Gastroesophageal sphincter (tissue), 4 donors: ENCODE results near the gene MLNR. TPM values are rescaled to one million over a fixed set of nuclear protein-coding genes. Genes with fewer than 3 reads are reported as not detected.

Experiments
- ATAC-seq: fragments of 150-250 bp; one replicate; pipeline ENCODE4 v1.9.1; 2016; ENCODE audit warnings: mild to moderate bottlenecking, moderate library complexity
- H3K27ac ChIP-seq, 4 donors: fragments of 200-600 bp; sonication (generic) in 3 of 4; 1 replicate in 3 of 4; 2 replicates in 1 of 4; pipeline ENCODE4 v1.5.1; 2016 to 2019
- H3K27me3 ChIP-seq: fragments of 200-600 bp; sonication (generic); one replicate; pipeline ENCODE4 v1.5.1; 2019
- H3K36me3 ChIP-seq, 2 donors: fragments of 200-600 bp; sonication (generic); one replicate each; pipeline ENCODE4 v1.5.1; 2019; ENCODE audit warnings: control low read depth in 1 of 2
- H3K4me1 ChIP-seq, 3 donors: fragments of 200-600 bp; sonication (generic); 1 replicate in 2 of 3; 2 replicates in 1 of 3; pipeline ENCODE4 v1.5.1; 2016 to 2019; ENCODE audit warnings: control low read depth in 2 of 3
- H3K4me3 ChIP-seq, 2 donors: fragments of 200-600 bp; sonication (generic); one replicate each; pipeline ENCODE4 v1.5.1; 2019; ENCODE audit warnings: mild to moderate bottlenecking in 1 of 2, moderate library complexity in 1 of 2
- H3K9me3 ChIP-seq, 3 donors: fragments of 200-600 bp; sonication (generic); one replicate each; pipeline ENCODE4 v1.5.1; 2017 to 2019; ENCODE audit warnings: control low read depth in 2 of 3
- EP300 ChIP-seq: sonication (generic); formaldehyde crosslinking; IDR thresholded peaks from one replicate; pipeline ENCODE4 v1.6.1; 2017; ENCODE audit warnings: antibody characterized with exemption, mild to moderate bottlenecking
- POLR2A ChIP-seq, 2 donors: fragments of 450-650 bp; IDR thresholded peaks; one replicate each; pipeline ENCODE4 v1.6.1; 2017; ENCODE audit warnings: antibody characterized with exemption in 2 of 2, mild to moderate bottlenecking in 2 of 2, moderate library complexity in 1 of 2
- POLR2AphosphoS5 ChIP-seq: sonication (generic); formaldehyde crosslinking; IDR thresholded peaks from one replicate; pipeline ENCODE4 v1.6.1; 2017; ENCODE audit warnings: antibody characterized with exemption
- WGBS, 2 donors: methylation state at CpG; one replicate each; pipeline ENCODE4 v1.1.5; 2018; ENCODE audit warnings: low coverage in 1 of 2; 5-methylcytosine and 5-hydroxymethylcytosine counted together
- total RNA-seq, 4 donors: library from RNA; depleted of rRNA; stranded (reverse); fragments of >200 nt; gene quantifications; one replicate each; pipeline ENCODE4 v1.1.0, GENCODE V29; 2016
- TF ChIP-seq, protein P1 (sequence below), 4 experiments: fragments of 200-600 bp in 2 of 4; fragments of 450-650 bp in 2 of 4; sonication (generic) in 1 of 4; IDR thresholded peaks; one replicate each; pipeline ENCODE4 v1.5.1; 2017 to 2019; ENCODE audit warnings: antibody characterized with exemption in 4 of 4, mild to moderate bottlenecking in 2 of 4, moderate library complexity in 2 of 4

MLNR gene
- total RNA-seq, 4 donors from 2014 or later = 0.35 TPM; not detected in 3

DNA sequence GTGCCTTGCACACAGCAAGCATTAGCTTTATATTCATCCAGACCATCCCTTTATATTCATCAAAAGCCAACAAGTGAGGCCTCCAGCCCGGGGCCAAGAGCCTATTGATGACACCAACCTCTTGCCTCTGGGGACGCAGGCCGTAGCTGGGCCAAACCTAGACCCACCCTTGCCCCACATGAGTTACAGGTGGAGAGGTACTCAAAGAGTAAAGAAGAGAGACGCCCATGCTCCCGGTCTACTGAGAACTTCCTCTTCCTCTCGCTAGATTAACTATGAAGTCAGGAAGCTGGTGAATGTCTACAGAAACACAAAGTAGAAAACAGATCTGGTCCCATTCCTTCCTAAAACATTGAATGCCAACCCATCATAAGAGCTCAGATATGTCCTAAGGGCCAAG lies 3.8 kb upstream of the MLNR start:
- Histone ChIP-seq H3K9me3 (no peaks in the 10 kb centered on the region), H3K36me3 (no peaks in the 10 kb centered on the region), H3K27me3 (peaks cover 38% of the 10 kb centered on the region), H3K4me1 (peaks cover 0 to 27% (median 7%) of the 10 kb centered on the region in 3 donors), H3K4me3 (no peak overlapping the region), H3K27ac (no peak overlapping the region)
- 88 to 92% methylated on average over 2 to 5 of the region's 6 CpGs for WGBS, 2 donors
- no peak for ATAC-seq
- TF ChIP-seq POLR2A (IDR thresholded peaks at IDR 0.05) = no peak
- TF ChIP-seq, protein P1, sequence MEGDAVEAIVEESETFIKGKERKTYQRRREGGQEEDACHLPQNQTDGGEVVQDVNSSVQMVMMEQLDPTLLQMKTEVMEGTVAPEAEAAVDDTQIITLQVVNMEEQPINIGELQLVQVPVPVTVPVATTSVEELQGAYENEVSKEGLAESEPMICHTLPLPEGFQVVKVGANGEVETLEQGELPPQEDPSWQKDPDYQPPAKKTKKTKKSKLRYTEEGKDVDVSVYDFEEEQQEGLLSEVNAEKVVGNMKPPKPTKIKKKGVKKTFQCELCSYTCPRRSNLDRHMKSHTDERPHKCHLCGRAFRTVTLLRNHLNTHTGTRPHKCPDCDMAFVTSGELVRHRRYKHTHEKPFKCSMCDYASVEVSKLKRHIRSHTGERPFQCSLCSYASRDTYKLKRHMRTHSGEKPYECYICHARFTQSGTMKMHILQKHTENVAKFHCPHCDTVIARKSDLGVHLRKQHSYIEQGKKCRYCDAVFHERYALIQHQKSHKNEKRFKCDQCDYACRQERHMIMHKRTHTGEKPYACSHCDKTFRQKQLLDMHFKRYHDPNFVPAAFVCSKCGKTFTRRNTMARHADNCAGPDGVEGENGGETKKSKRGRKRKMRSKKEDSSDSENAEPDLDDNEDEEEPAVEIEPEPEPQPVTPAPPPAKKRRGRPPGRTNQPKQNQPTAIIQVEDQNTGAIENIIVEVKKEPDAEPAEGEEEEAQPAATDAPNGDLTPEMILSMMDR (IDR thresholded peaks at IDR 0.05) = no peak
- no peak for TF ChIP-seq EP300
- no peak for TF ChIP-seq POLR2AphosphoS5

DNA sequence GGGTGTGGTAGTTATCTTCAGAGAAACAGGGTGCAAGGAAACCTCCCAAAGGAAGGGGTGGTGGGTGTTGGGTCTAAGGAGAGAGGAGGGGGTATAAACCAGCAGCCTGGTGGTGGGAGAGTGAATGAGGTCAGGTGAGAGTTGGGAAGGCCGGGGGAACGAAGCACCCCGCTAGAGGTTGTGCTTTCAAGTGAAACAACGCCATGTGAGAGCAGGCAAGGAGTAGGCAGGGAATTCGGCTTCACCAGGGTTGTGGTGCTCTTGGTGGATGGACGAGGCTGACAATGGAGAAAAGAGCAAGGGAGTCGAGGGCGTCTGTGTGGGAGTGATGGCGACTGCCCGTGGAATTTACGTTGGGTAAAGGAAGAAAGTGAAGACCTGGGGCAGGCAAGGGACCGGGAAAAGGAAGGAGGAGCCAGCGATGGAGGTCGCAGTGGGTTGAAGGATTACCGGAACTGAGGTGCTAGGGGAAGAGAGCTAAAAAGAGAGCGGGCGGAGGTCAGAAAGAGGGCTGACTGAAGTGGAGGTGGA lies 2.1 kb upstream of the MLNR start:
- Histone ChIP-seq H3K4me3 (no peak overlapping the region), H3K4me1 (peaks cover 0 to 29% (median 7%) of the 10 kb centered on the region in 3 donors), H3K27ac (no peak overlapping the region), H3K36me3 (no peaks in the 10 kb centered on the region), H3K9me3 (no peaks in the 10 kb centered on the region), H3K27me3 (peaks cover 50% of the 10 kb centered on the region)
- ATAC-seq = no peak
- TF ChIP-seq POLR2A (IDR thresholded peaks at IDR 0.05) = no peak
- TF ChIP-seq, protein P1 (IDR thresholded peaks at IDR 0.05) = no peak
- no peak for TF ChIP-seq EP300
- TF ChIP-seq POLR2AphosphoS5 = no peak
- 39 to 50% methylated on average over 11 to 17 of the region's 17 CpGs for WGBS, 2 donors

DNA sequence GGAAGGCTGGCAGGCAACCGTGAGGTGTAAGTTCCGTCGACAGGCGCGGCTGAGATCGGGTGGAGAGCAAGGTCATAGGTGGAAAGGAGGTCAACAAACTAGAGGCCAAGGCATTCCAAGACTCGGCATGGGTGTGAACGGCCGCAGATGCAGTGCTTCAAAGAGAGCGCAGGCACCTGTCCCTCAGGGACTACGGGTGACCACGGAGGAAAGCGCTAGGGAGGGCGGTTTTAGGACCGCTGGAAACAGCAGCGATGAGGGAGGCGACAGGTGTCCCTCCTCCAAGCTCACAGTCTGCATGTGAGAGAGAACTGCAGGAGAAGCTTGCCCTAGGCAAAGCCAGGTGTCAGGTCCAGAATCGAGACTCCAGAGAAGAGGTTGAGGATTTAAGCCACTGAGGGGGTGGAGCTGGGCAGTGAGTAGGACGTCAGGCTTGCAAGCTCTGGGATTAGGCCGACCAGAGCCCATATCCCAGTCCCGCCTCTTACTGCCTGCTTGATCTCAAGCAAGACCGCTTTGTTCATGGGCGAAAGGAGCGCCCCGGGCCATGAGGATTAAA lies 1.6 kb upstream of the MLNR start:
- no peak for ATAC-seq
- TF ChIP-seq POLR2A (IDR thresholded peaks at IDR 0.05) (no peak), EP300 (no peak), POLR2AphosphoS5 (no peak)
- TF ChIP-seq, protein P1 (IDR thresholded peaks at IDR 0.05) = no peak
- no peaks in the 10 kb centered on the region for H3K9me3 ChIP-seq
- H3K4me1 ChIP-seq = peaks cover 0 to 29% (median 7%) of the 10 kb centered on the region in 3 donors
- H3K27me3 ChIP-seq = peaks cover 50% of the 10 kb centered on the region
- WGBS, 2 donors = 21 to 38% methylated on average over 12 to 25 of the region's 25 CpGs
- no peaks in the 10 kb centered on the region for H3K36me3 ChIP-seq
- H3K4me3 ChIP-seq = no peak overlapping the region
- H3K27ac ChIP-seq = no peak overlapping the region

DNA sequence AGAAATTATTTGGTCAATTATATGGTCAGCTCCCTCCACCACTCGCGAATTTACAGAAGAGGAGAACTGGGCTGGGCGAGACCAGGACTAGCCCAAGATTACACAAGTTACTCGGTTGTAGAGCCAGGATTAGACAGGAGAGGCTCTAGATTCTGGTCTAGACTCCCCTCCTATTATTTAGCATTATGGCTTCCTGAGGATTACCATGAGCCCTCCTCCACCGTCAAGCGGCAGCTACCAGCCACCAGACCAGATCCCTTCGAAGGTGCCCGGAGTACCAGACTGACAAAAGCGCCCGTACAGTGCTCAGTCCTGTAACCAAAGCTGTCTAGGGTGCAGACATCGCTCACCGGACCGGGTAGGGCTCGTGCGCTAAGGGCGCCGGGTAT lies 497 bp upstream of the MLNR start:
- Histone ChIP-seq H3K27ac (no peak overlapping the region), H3K27me3 (peaks cover 50% of the 10 kb centered on the region), H3K36me3 (no peaks in the 10 kb centered on the region), H3K4me1 (peaks cover 0 to 29% (median 7%) of the 10 kb centered on the region in 3 donors), H3K9me3 (no peaks in the 10 kb centered on the region), H3K4me3 (peak overlapping the region; percentile 5 to 55)
- no peak for ATAC-seq
- 53 to 61% methylated on average over 4 to 6 of the region's 17 CpGs for WGBS, 2 donors
- TF ChIP-seq POLR2A (IDR thresholded peaks at IDR 0.05) (no peak), EP300 (no peak), POLR2AphosphoS5 (no peak)
- TF ChIP-seq, protein P1 (IDR thresholded peaks at IDR 0.05) = no peak
